WTC11 (cell line): Measurements from ENCODE around the gene PTK6. TPM values are rescaled to one million over a fixed set of nuclear protein-coding genes. Genes with fewer than 3 reads are reported as not detected.

Experiments used
- GABPB1 ChIP-seq: sonication (generic); formaldehyde crosslinking; IDR thresholded peaks from 2 replicates; pipeline ENCODE4 v1.8.1; 2023; ENCODE audit warnings: mild to moderate bottlenecking, missing genetic modification reagents
- JUN ChIP-seq: sonication (generic); formaldehyde crosslinking; IDR thresholded peaks from 2 replicates; pipeline ENCODE4 v1.8.0; 2023; ENCODE audit warnings: mild to moderate bottlenecking, missing genetic modification reagents
- KAT7 ChIP-seq: sonication (generic); formaldehyde crosslinking; IDR thresholded peaks from 2 replicates; pipeline ENCODE4 v1.8.1; 2023; ENCODE audit warnings: missing genetic modification reagents, mild to moderate bottlenecking, borderline replicate concordance
- MXD4 ChIP-seq: fragments of 250-450 bp; sonication (Bioruptor Pico); IDR thresholded peaks from 2 replicates; pipeline ENCODE4 v1.8.0; 2021; ENCODE audit warnings: mild to moderate bottlenecking, moderate library complexity, borderline replicate concordance
- NFE2L1 ChIP-seq: sonication (generic); formaldehyde crosslinking; IDR thresholded peaks from 2 replicates; pipeline ENCODE4 v1.8.1; 2023; ENCODE audit warnings: missing genetic modification reagents
- TCF7 ChIP-seq: sonication (generic); formaldehyde crosslinking; IDR thresholded peaks from 2 replicates; pipeline ENCODE4 v1.8.0; 2022; ENCODE audit warnings: mild to moderate bottlenecking, low read depth, missing genetic modification reagents, moderate library complexity
- total RNA-seq: library from RNA; stranded (reverse); gene quantifications from 3 replicates; pipeline ENCODE4 v1.2.3, GENCODE V29; 2021
- TF ChIP-seq, protein P1 (sequence below): fragments of 250-450 bp; sonication (Bioruptor Pico); IDR thresholded peaks from 2 replicates; pipeline ENCODE4 v1.9.0; 2021; ENCODE audit warnings: mild to moderate bottlenecking, borderline replicate concordance
- TF ChIP-seq, protein P2 (sequence below): fragments of 250-450 bp; sonication (Bioruptor Pico); IDR thresholded peaks from 2 replicates; pipeline ENCODE4 v1.9.0; 2021; ENCODE audit warnings: mild to moderate bottlenecking
- TF ChIP-seq, protein P3 (sequence below): sonication (generic); formaldehyde crosslinking; IDR thresholded peaks from 2 replicates; pipeline ENCODE4 v1.8.0; 2022; ENCODE audit warnings: mild to moderate bottlenecking, missing genetic modification reagents
- TF ChIP-seq, protein P4 (sequence below): sonication (generic); formaldehyde crosslinking; IDR thresholded peaks from 2 replicates; pipeline ENCODE4 v1.8.1; 2022; ENCODE audit warnings: low read depth, missing genetic modification reagents, borderline replicate concordance
- TF ChIP-seq, protein P5 (sequence below): sonication (generic); formaldehyde crosslinking; IDR thresholded peaks from 2 replicates; pipeline ENCODE4 v1.8.1; 2023; ENCODE audit warnings: mild to moderate bottlenecking, moderate library complexity, missing genetic modification reagents
- TF ChIP-seq, protein P6 (sequence below): sonication (generic); formaldehyde crosslinking; IDR thresholded peaks from 2 replicates; pipeline ENCODE4 v1.8.0; 2022; ENCODE audit warnings: mild to moderate bottlenecking, missing genetic modification reagents
- TF ChIP-seq, protein P7 (sequence below): fragments of 250-450 bp; sonication (Bioruptor Pico); IDR thresholded peaks from 2 replicates; pipeline ENCODE4 v1.8.0; 2021; ENCODE audit warnings: mild to moderate bottlenecking

The PTK6 gene
- total RNA-seq, 1 experiment from 2014 or later = 0.22 TPM

DNA sequence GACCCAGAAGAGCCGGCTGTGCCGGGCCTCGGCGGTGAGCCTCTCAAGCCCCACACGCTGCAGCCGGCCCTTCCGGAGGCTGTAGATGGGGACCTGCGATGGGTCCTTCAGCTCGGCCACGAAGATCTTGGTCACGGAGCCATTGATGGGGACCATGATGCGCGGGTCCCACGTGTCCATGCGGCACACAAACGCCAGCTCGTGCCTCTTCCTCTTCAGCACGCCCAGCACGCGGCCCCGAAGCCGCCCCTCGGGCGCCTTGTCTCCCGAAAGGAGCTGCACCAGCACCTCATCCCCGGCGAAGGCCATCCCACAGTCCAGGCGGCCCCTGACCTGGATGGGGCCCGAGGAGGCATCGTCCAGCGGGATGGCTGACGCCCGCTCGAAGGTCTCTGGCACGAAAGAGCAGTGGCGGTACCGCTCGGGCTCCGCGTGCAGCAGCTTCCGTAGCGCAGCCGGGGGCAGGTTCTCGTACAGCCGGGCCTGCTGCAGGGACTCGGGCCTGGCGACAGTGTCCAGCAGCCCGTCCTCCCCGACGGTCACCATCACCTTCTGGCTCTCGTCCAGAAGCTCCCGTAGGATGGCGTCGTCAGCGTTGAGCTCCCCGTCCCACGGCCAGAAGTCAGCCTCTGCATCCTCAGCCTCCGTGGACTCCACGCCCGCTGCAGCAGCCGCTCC, 28.0 kb upstream of the PTK6 start (continued):
- TF ChIP-seq, protein P1, sequence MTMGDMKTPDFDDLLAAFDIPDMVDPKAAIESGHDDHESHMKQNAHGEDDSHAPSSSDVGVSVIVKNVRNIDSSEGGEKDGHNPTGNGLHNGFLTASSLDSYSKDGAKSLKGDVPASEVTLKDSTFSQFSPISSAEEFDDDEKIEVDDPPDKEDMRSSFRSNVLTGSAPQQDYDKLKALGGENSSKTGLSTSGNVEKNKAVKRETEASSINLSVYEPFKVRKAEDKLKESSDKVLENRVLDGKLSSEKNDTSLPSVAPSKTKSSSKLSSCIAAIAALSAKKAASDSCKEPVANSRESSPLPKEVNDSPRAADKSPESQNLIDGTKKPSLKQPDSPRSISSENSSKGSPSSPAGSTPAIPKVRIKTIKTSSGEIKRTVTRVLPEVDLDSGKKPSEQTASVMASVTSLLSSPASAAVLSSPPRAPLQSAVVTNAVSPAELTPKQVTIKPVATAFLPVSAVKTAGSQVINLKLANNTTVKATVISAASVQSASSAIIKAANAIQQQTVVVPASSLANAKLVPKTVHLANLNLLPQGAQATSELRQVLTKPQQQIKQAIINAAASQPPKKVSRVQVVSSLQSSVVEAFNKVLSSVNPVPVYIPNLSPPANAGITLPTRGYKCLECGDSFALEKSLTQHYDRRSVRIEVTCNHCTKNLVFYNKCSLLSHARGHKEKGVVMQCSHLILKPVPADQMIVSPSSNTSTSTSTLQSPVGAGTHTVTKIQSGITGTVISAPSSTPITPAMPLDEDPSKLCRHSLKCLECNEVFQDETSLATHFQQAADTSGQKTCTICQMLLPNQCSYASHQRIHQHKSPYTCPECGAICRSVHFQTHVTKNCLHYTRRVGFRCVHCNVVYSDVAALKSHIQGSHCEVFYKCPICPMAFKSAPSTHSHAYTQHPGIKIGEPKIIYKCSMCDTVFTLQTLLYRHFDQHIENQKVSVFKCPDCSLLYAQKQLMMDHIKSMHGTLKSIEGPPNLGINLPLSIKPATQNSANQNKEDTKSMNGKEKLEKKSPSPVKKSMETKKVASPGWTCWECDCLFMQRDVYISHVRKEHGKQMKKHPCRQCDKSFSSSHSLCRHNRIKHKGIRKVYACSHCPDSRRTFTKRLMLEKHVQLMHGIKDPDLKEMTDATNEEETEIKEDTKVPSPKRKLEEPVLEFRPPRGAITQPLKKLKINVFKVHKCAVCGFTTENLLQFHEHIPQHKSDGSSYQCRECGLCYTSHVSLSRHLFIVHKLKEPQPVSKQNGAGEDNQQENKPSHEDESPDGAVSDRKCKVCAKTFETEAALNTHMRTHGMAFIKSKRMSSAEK (CRISPR knock-in tag) = no peak
- TF ChIP-seq, protein P2, sequence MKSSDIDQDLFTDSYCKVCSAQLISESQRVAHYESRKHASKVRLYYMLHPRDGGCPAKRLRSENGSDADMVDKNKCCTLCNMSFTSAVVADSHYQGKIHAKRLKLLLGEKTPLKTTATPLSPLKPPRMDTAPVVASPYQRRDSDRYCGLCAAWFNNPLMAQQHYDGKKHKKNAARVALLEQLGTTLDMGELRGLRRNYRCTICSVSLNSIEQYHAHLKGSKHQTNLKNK = no peak
- TF ChIP-seq, protein P3, sequence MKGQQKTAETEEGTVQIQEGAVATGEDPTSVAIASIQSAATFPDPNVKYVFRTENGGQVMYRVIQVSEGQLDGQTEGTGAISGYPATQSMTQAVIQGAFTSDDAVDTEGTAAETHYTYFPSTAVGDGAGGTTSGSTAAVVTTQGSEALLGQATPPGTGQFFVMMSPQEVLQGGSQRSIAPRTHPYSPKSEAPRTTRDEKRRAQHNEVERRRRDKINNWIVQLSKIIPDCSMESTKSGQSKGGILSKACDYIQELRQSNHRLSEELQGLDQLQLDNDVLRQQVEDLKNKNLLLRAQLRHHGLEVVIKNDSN (CRISPR knock-in tag) = no peak
- TF ChIP-seq KAT7 (CRISPR knock-in tag) (no peak), JUN (CRISPR knock-in tag) (no peak), MXD4 (CRISPR knock-in tag) (no peak), NFE2L1 (CRISPR knock-in tag) (no peak), GABPB1 (CRISPR knock-in tag) (no peak), TCF7 (CRISPR knock-in tag) (no peak)
- TF ChIP-seq, protein P4, sequence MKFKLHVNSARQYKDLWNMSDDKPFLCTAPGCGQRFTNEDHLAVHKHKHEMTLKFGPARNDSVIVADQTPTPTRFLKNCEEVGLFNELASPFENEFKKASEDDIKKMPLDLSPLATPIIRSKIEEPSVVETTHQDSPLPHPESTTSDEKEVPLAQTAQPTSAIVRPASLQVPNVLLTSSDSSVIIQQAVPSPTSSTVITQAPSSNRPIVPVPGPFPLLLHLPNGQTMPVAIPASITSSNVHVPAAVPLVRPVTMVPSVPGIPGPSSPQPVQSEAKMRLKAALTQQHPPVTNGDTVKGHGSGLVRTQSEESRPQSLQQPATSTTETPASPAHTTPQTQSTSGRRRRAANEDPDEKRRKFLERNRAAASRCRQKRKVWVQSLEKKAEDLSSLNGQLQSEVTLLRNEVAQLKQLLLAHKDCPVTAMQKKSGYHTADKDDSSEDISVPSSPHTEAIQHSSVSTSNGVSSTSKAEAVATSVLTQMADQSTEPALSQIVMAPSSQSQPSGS (CRISPR knock-in tag) = no peak
- TF ChIP-seq, protein P5, sequence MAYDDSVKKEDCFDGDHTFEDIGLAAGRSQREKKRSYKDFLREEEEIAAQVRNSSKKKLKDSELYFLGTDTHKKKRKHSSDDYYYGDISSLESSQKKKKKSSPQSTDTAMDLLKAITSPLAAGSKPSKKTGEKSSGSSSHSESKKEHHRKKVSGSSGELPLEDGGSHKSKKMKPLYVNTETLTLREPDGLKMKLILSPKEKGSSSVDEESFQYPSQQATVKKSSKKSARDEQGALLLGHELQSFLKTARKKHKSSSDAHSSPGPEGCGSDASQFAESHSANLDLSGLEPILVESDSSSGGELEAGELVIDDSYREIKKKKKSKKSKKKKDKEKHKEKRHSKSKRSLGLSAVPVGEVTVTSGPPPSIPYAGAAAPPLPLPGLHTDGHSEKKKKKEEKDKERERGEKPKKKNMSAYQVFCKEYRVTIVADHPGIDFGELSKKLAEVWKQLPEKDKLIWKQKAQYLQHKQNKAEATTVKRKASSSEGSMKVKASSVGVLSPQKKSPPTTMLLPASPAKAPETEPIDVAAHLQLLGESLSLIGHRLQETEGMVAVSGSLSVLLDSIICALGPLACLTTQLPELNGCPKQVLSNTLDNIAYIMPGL (CRISPR knock-in tag) = no peak
- TF ChIP-seq, protein P6, sequence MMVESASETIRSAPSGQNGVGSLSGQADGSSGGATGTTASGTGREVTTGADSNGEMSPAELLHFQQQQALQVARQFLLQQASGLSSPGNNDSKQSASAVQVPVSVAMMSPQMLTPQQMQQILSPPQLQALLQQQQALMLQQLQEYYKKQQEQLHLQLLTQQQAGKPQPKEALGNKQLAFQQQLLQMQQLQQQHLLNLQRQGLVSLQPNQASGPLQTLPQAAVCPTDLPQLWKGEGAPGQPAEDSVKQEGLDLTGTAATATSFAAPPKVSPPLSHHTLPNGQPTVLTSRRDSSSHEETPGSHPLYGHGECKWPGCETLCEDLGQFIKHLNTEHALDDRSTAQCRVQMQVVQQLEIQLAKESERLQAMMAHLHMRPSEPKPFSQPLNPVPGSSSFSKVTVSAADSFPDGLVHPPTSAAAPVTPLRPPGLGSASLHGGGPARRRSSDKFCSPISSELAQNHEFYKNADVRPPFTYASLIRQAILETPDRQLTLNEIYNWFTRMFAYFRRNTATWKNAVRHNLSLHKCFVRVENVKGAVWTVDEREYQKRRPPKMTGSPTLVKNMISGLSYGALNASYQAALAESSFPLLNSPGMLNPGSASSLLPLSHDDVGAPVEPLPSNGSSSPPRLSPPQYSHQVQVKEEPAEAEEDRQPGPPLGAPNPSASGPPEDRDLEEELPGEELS = no peak
- TF ChIP-seq, protein P7, sequence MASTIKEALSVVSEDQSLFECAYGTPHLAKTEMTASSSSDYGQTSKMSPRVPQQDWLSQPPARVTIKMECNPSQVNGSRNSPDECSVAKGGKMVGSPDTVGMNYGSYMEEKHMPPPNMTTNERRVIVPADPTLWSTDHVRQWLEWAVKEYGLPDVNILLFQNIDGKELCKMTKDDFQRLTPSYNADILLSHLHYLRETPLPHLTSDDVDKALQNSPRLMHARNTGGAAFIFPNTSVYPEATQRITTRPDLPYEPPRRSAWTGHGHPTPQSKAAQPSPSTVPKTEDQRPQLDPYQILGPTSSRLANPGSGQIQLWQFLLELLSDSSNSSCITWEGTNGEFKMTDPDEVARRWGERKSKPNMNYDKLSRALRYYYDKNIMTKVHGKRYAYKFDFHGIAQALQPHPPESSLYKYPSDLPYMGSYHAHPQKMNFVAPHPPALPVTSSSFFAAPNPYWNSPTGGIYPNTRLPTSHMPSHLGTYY = no peak
- TF ChIP-seq, all 79 proteins: peak for 0
